ENCODE measurements around the gene CDKN2B-AS1.

- TF ChIP-seq POLR2A (IDR thresholded peaks at IDR 0.05; ENCODE audit: low read depth, low read length) (no peak), POLR2AphosphoS5 (IDR thresholded peaks at IDR 0.05; ENCODE audit: low read depth, low read length) (no peak), TAF1 (IDR thresholded peaks at IDR 0.05; ENCODE audit: low read depth, low read length) (no peak), POU2F2 (IDR thresholded peaks at IDR 0.05; ENCODE audit: low read depth, low read length) (no peak), SPI1 (IDR thresholded peaks at IDR 0.05; ENCODE audit: low read depth, low read length) (no peak)
These were observed 22.2 kb upstream of the CDKN2B-AS1 start for GRCh38 chr9:21972361-21972760.

All from GM12891 (cell line).